Measurements from ENCODE around the gene TEPSIN. TPM values are rescaled to one million over a fixed set of nuclear protein-coding genes. Genes with fewer than 3 reads are reported as not detected.

The TEPSIN gene
- total and polyA plus RNA-seq, 9 donors = 2.5 to 30.2 (median 24.5) TPM

GRCh38 chr17:81195941-81196495 is 42.8 kb downstream of the TEPSIN start:
- Histone ChIP-seq H3K27ac (no peak overlapping the region), H3K9me3 (no peaks in the 10 kb centered on the region), H3K36me3 (no peaks in the 10 kb centered on the region), H3K4me1 (ENCODE audit: insufficient read depth) (no peaks in the 10 kb centered on the region), H3K27me3 (no peaks in the 10 kb centered on the region), H3K4me3 (no peak overlapping the region)
- DNase-seq = no peak
- TF ChIP-seq POLR2A (IDR thresholded peaks at IDR 0.05) (no peak), EP300 (IDR thresholded peaks at IDR 0.05) (no peak), CTCF (IDR thresholded peaks at IDR 0.05) (no peak)
- 88 to 90% (median 88%) methylated on average over 14 of the region's 14 CpGs for WGBS, 3 donors
- intact Hi-C loops (cut with DNase I) = no loop called here

- Histone ChIP-seq H3K27me3 (no peaks in the 10 kb centered on the region), H3K4me1 (ENCODE audit: insufficient read depth) (no peaks in the 10 kb centered on the region), H3K27ac (no peak overlapping the region), H3K36me3 (no peaks in the 10 kb centered on the region), H3K4me3 (no peak overlapping the region), H3K9me3 (no peaks in the 10 kb centered on the region)
- intact Hi-C loops (cut with DNase I) = no loop called here
- no peak for DNase-seq
- no peak for TF ChIP-seq POLR2A (IDR thresholded peaks at IDR 0.05)
- no peak for TF ChIP-seq EP300 (IDR thresholded peaks at IDR 0.05)
- no peak for TF ChIP-seq CTCF (IDR thresholded peaks at IDR 0.05)
- WGBS, 3 donors = 91 to 95% (median 92%) methylated on average over 34 to 37 of the region's 37 CpGs
Measured at GRCh38 chr17:81194941-81195901, 43.6 kb downstream of the TEPSIN start.

- Histone ChIP-seq H3K36me3 (no peaks in the 10 kb centered on the region), H3K4me3 (no peak overlapping the region), H3K27ac (no peak overlapping the region), H3K27me3 (no peaks in the 10 kb centered on the region), H3K4me1 (ENCODE audit: insufficient read depth) (no peaks in the 10 kb centered on the region), H3K9me3 (no peaks in the 10 kb centered on the region)
- intact Hi-C loops (cut with DNase I) = no loop called here
- WGBS, 3 donors = 89 to 93% (median 90%) methylated on average over 21 of the region's 21 CpGs
- DNase-seq = no peak
- no peak for TF ChIP-seq EP300 (IDR thresholded peaks at IDR 0.05)
- TF ChIP-seq CTCF (IDR thresholded peaks at IDR 0.05) = no peak
- no peak for TF ChIP-seq POLR2A (IDR thresholded peaks at IDR 0.05)
Measured at GRCh38 chr17:81194225-81194760, 44.6 kb downstream of the TEPSIN start.

GRCh38 chr17:81193470-81194224 is 45.2 kb downstream of the TEPSIN start:
- no peaks in the 10 kb centered on the region for H3K27me3 ChIP-seq
- H3K9me3 ChIP-seq = no peaks in the 10 kb centered on the region
- TF ChIP-seq EP300 (IDR thresholded peaks at IDR 0.05) = no peak
- no peak for TF ChIP-seq POLR2A (IDR thresholded peaks at IDR 0.05)
- TF ChIP-seq CTCF (IDR thresholded peaks at IDR 0.05) = no peak
- intact Hi-C loops (cut with DNase I) = no loop called here
- DNase-seq = no peak
- WGBS, 3 donors = 83 to 90% (median 88%) methylated on average over 38 of the region's 38 CpGs
- no peaks in the 10 kb centered on the region for H3K4me1 ChIP-seq (ENCODE audit: insufficient read depth)
- H3K4me3 ChIP-seq = no peak overlapping the region
- no peak overlapping the region for H3K27ac ChIP-seq
- H3K36me3 ChIP-seq = no peaks in the 10 kb centered on the region

All from ovary (tissue), 9 donors.